IMR-90 (cell line): ENCODE measurements around the gene ABCC10. TPM values are rescaled to one million over a fixed set of nuclear protein-coding genes. Genes with fewer than 3 reads are reported as not detected.

ENCODE experiments used
- ATAC-seq: fragments of 200-7000 bp; cut with Tn5 transposase; 2 replicates; pipeline ENCODE4 v1.9.1; 2020; ENCODE audit warnings: low read depth, mild to moderate bottlenecking, moderate library complexity
- BruUV-seq: library from RNA; stranded (reverse); fragments of 400-500 nt; replicated peaks from 2 replicates; lab custom pipeline; 2021; lab: Mats Ljungman, UMichigan
- CTCF ChIA-PET: fragments of 300-600 bp; formaldehyde crosslinking; extraction: SDS; loops from one replicate; lab custom pipeline; 2021; ENCODE audit warnings: antibody characterized with exemption; lab: Yijun Ruan, JAX
- POLR2A ChIA-PET: fragments of 300-600 bp; sonication (Branson Sonifier 250); formaldehyde crosslinking; loops from one replicate; lab custom pipeline; 2022; ENCODE audit warnings: antibody characterized with exemption; ENCODE audit not compliant: unreplicated experiment; lab: Charles Lee
- DNase-seq: peaks from one replicate; pipeline ENCODE4 v3.0.0; 2013
- H2AFZ ChIP-seq: replicated peaks from 2 replicates; pipeline ENCODE3; 2013; ENCODE audit warnings: low read length, mild to moderate bottlenecking; ENCODE audit not compliant: poor library complexity
- H2AK5ac ChIP-seq: 2 replicates; pipeline ENCODE4 v1.6.1; 2013; ENCODE audit warnings: low read depth, low read length, inconsistent platforms
- H2AK9ac ChIP-seq: replicated peaks from 2 replicates; pipeline ENCODE3; 2013; ENCODE audit warnings: mild to moderate bottlenecking, low read depth, low read length, moderate library complexity; ENCODE audit not compliant: poor library complexity
- H2BK120ac ChIP-seq: 2 replicates; pipeline ENCODE4 v1.6.1; 2013; ENCODE audit warnings: low read depth, low read length, inconsistent platforms
- H2BK15ac ChIP-seq: 3 replicates; pipeline ENCODE4 v1.6.1; 2013; ENCODE audit warnings: low read depth, low read length, inconsistent platforms
- H2BK20ac ChIP-seq: 2 replicates; pipeline ENCODE4 v1.6.1; 2013; ENCODE audit warnings: low read depth, mild to moderate bottlenecking, inconsistent platforms, low read length, moderate library complexity
- H2BK5ac ChIP-seq: 2 replicates; pipeline ENCODE4 v1.6.1; 2013; ENCODE audit warnings: mild to moderate bottlenecking, low read depth, low read length, inconsistent platforms; ENCODE audit not compliant: poor library complexity, severe bottlenecking
- H3K14ac ChIP-seq: replicated peaks from 2 replicates; pipeline ENCODE4 v1.6.1; 2013; ENCODE audit warnings: low read depth, low read length, inconsistent platforms
- H3K18ac ChIP-seq: 2 replicates; pipeline ENCODE4 v1.6.1; 2013; ENCODE audit warnings: low read depth, low read length, control low read depth
- H3K23ac ChIP-seq: 2 replicates; pipeline ENCODE4 v1.6.1; 2013; ENCODE audit warnings: low read depth, low read length, inconsistent platforms
- H3K27ac ChIP-seq: 2 replicates; pipeline ENCODE4 v1.5.1; 2013; ENCODE audit warnings: mild to moderate bottlenecking, control low read depth, low read length; ENCODE audit not compliant: insufficient read depth
- H3K27me3 ChIP-seq: 2 replicates; pipeline ENCODE4 v1.6.1; 2013; ENCODE audit warnings: low read length; ENCODE audit not compliant: control insufficient read depth, insufficient read depth
- H3K36me3 ChIP-seq: 2 replicates; pipeline ENCODE4 v1.6.1; 2013; ENCODE audit warnings: low read length, mixed read lengths; ENCODE audit not compliant: control insufficient read depth, insufficient read depth
- H3K4ac ChIP-seq: 2 replicates; pipeline ENCODE4 v1.6.1; 2013; ENCODE audit warnings: low read depth, low read length, inconsistent platforms
- H3K4me1 ChIP-seq: 2 replicates; pipeline ENCODE4 v1.6.1; 2013; ENCODE audit warnings: low read length, mixed read lengths; ENCODE audit not compliant: control insufficient read depth, insufficient read depth
- H3K4me2 ChIP-seq: 2 replicates; pipeline ENCODE4 v1.6.1; 2013; ENCODE audit warnings: low read depth, mild to moderate bottlenecking, control low read depth, low read length, moderate library complexity
- H3K4me3 ChIP-seq: 2 replicates; pipeline ENCODE4 v1.5.1; 2013; ENCODE audit warnings: low read depth, mild to moderate bottlenecking, control low read depth, low read length, moderate library complexity; ENCODE audit not compliant: insufficient read depth
- H3K56ac ChIP-seq: 2 replicates; pipeline ENCODE4 v1.6.1; 2013; ENCODE audit warnings: low read length, inconsistent platforms; ENCODE audit not compliant: insufficient read depth; ENCODE audit errors: extremely low read depth
- H3K79me1 ChIP-seq, 2 experiments: 2 replicates each; pipeline ENCODE4 v1.6.1; 2013; ENCODE audit warnings: low read length in 2 of 2, inconsistent platforms in 1 of 2, low read depth in 1 of 2
- H3K9ac ChIP-seq: 2 replicates; pipeline ENCODE4 v1.6.1; 2013; ENCODE audit warnings: low read depth, low read length, control low read depth
- H3K9me1 ChIP-seq: 2 replicates; pipeline ENCODE4 v1.6.1; 2013; ENCODE audit warnings: low read length, inconsistent platforms; ENCODE audit not compliant: insufficient read depth
- H3K9me3 ChIP-seq: 2 replicates; pipeline ENCODE4 v1.6.1; 2013; ENCODE audit warnings: low read length; ENCODE audit not compliant: control insufficient read depth, insufficient read depth
- H4K20me1 ChIP-seq: 2 replicates; pipeline ENCODE4 v1.6.1; 2013; ENCODE audit warnings: low read length, inconsistent platforms; ENCODE audit not compliant: insufficient read depth
- H4K5ac ChIP-seq: 2 replicates; pipeline ENCODE4 v1.6.1; 2013; ENCODE audit warnings: mild to moderate bottlenecking, low read depth, low read length, control low read depth
- H4K8ac ChIP-seq, 2 experiments: 2 replicates each; pipeline ENCODE4 v1.6.1; 2013; ENCODE audit warnings: low read depth in 2 of 2, low read length in 2 of 2, control low read depth in 1 of 2, inconsistent platforms in 1 of 2
- H4K91ac ChIP-seq: 2 replicates; pipeline ENCODE4 v1.6.1; 2013; ENCODE audit warnings: low read depth, low read length, inconsistent platforms; ENCODE audit not compliant: insufficient read depth
- BHLHE40 ChIP-seq: fragments of 150-350 bp; IDR thresholded peaks from 2 replicates; pipeline ENCODE4 v1.6.1; 2016; ENCODE audit warnings: mild to moderate bottlenecking, low read depth, low read length
- CEBPB ChIP-seq: IDR thresholded peaks from 2 replicates; pipeline ENCODE4 v1.6.1; 2012; ENCODE audit warnings: low read depth, low read length, improper control_type of control experiment
- ELK1 ChIP-seq: fragments of 150-350 bp; IDR thresholded peaks from 2 replicates; pipeline ENCODE4 v1.6.1; 2016; ENCODE audit warnings: low read depth, mild to moderate bottlenecking, low read length, moderate library complexity, borderline replicate concordance
- FOS ChIP-seq: fragments of 150-350 bp; IDR thresholded peaks from 2 replicates; pipeline ENCODE4 v1.6.1; 2016; ENCODE audit warnings: low read depth, low read length
- RAD21 ChIP-seq: IDR thresholded peaks from 2 replicates; pipeline ENCODE4 v1.6.1; 2012; ENCODE audit warnings: low read length, improper control_type of control experiment
- RFX5 ChIP-seq: IDR thresholded peaks from 2 replicates; pipeline ENCODE4 v1.8.0; 2012; ENCODE audit warnings: low read depth, mild to moderate bottlenecking, low read length, moderate library complexity
- SMC3 ChIP-seq: fragments of 150-350 bp; IDR thresholded peaks from 2 replicates; pipeline ENCODE4 v1.6.1; 2016; ENCODE audit warnings: low read depth, mild to moderate bottlenecking, antibody characterized with exemption, low read length, moderate library complexity
- WGBS, 2 experiments: methylation state at CpG; one replicate each; pipeline versions ENCODE4 v1.1.5 to v1.1.7; 2013; ENCODE audit warnings: missing lambda C conversion rate in 2 of 2; ENCODE audit not compliant: insufficient read length in 1 of 2; ENCODE audit errors: extremely low coverage in 2 of 2; 5-methylcytosine and 5-hydroxymethylcytosine counted together
- dilution Hi-C: fragments of 300-500 bp; cut with HindIII; formaldehyde crosslinking; loops from one replicate; pipeline ENCODE4 v1.14.3; 2018; ENCODE audit warnings: low sequenced_read_pairs; ENCODE audit not compliant: unreplicated experiment
- in situ Hi-C: fragments of 300-500 bp; cut with MboI; formaldehyde crosslinking; loops from 3 replicates; pipeline ENCODE4 v1.14.3; 2019; ENCODE audit warnings: low sequenced_read_pairs, inconsistent platforms, mixed read lengths
- intact Hi-C: fragments of 100-400 bp; cut with micrococcal nuclease; formaldehyde crosslinking; loops from 2 replicates; pipeline ENCODE4 v1.10.0; 2022
- polyA plus RNA-seq, 3 experiments: library from polyadenylated mRNA; depleted of rRNA; stranded (reverse); fragments of >200 nt; gene quantifications; 2 replicates each; pipeline ENCODE4 v1.2.3, GENCODE V29; 2012; ENCODE audit warnings: low replicate concordance in 1 of 3
- total RNA-seq: library from RNA; depleted of rRNA; stranded (reverse); fragments of >200 nt; gene quantifications from 2 replicates; pipeline ENCODE4 v1.2.3, GENCODE V29; 2012

Gene ABCC10
- total and polyA plus RNA-seq, 2 of the 4 experiments (the other 2 are of a cell fraction), result 7.0 to 26.3 TPM

GRCh38 chr6:43399932-43400487, 27.3 kb upstream of the ABCC10 start:
- no peak overlapping the region for H3K56ac ChIP-seq
- no peak overlapping the region for H3K4ac ChIP-seq
- no peak overlapping the region for H2BK120ac ChIP-seq
- intact Hi-C loops, result no loop called here
- TF ChIP-seq SMC3 (no peak), RAD21 (no peak), RFX5 (no peak), CEBPB (no peak), BHLHE40 (no peak), FOS (no peak), ELK1 (no peak)
- no peak overlapping the region for H3K4me2 ChIP-seq
- H3K9ac ChIP-seq, result no peak overlapping the region
- DNase-seq (no peak), ATAC-seq (no peak)
- H3K27ac ChIP-seq, result no peak overlapping the region
- H3K14ac ChIP-seq, result no peak overlapping the region
- no peak overlapping the region for H4K8ac ChIP-seq
- H3K18ac ChIP-seq, result no peak overlapping the region
- H3K36me3 ChIP-seq, result no peaks in the 10 kb centered on the region
- H2AK5ac ChIP-seq, result no peak overlapping the region
- WGBS, 2 experiments, result no CpG with 5 or more reads among the region's 3 CpGs
- no peak overlapping the region for H3K23ac ChIP-seq
- no peaks in the 10 kb centered on the region for H4K20me1 ChIP-seq
- no peak overlapping the region for H4K91ac ChIP-seq
- no peak overlapping the region for H2AK9ac ChIP-seq
- dilution Hi-C loops, result no loop called here
- H2BK5ac ChIP-seq, result no peak overlapping the region
- peaks cover 31% of the 10 kb centered on the region for H3K27me3 ChIP-seq
- no peak overlapping the region for H3K4me3 ChIP-seq
- no TSS peak for BruUV-seq
- no peaks in the 10 kb centered on the region for H3K79me1 ChIP-seq
- in situ Hi-C loops, result no loop called here
- no peak overlapping the region for H2BK15ac ChIP-seq
- H2AFZ ChIP-seq, result no peak overlapping the region
- no peaks in the 10 kb centered on the region for H3K9me3 ChIP-seq
- CTCF ChIA-PET, result no interaction called here
- no peaks in the 10 kb centered on the region for H3K4me1 ChIP-seq
- no peak overlapping the region for H2BK20ac ChIP-seq
- H4K5ac ChIP-seq, result no peak overlapping the region
- no peaks in the 10 kb centered on the region for H3K9me1 ChIP-seq
- POLR2A ChIA-PET, result no interaction called here
